ENCODE results near the gene GRIN2C. TPM values are rescaled to one million over a fixed set of nuclear protein-coding genes. Genes with fewer than 3 reads are reported as not detected.

GRIN2C gene
- total RNA-seq, 1 experiment from 2014 or later: 0.44 TPM

- Histone ChIP-seq H3K9me3 (ENCODE audit: control insufficient read depth, low read depth, low read length) (no peaks in the 10 kb centered on the region), H2BK5ac (ENCODE audit: insufficient read length, low read length) (no peak overlapping the region), H3K23me2 (ENCODE audit: insufficient read length, low read depth, low read length, poor library complexity, severe bottlenecking) (peaks cover 22% of the 10 kb centered on the region), H4K8ac (replicated peaks; ENCODE audit: insufficient read length, low read depth, low read length) (no peak overlapping the region), H4K91ac (ENCODE audit: insufficient read length, low read depth, low read length) (no peak overlapping the region), H3K23ac (ENCODE audit: insufficient read length, low read depth, low read length) (no peak overlapping the region), H3K27ac (ENCODE audit: insufficient read length, low read depth, low read length) (no peak overlapping the region), H2BK120ac (ENCODE audit: low read depth, low read length, poor library complexity, severe bottlenecking) (no peak overlapping the region), H3K9ac (ENCODE audit: extremely low read depth, insufficient read length, low read length) (no peak overlapping the region), H2AFZ (ENCODE audit: low read length) (no peak overlapping the region), H2BK20ac (ENCODE audit: low read depth, low read length, poor library complexity, severe bottlenecking) (no peak overlapping the region), H4K5ac (ENCODE audit: insufficient read length, low read depth, low read length) (no peak overlapping the region), H3K4ac (ENCODE audit: low read depth, low read length) (no peak overlapping the region), H3K4me2 (ENCODE audit: insufficient read depth, insufficient read length, low read length) (no peak overlapping the region), H3K56ac (ENCODE audit: insufficient read length, low read depth, low read length) (no peak overlapping the region), H3K18ac (ENCODE audit: insufficient read length, low read depth, low read length) (no peak overlapping the region), H4K20me1 (ENCODE audit: control insufficient read depth, insufficient read depth, insufficient read length) (no peaks in the 10 kb centered on the region), H3K4me1 (ENCODE audit: insufficient read depth, low read length) (0 out of 2 replicates have a peak, but pooled peaks cover 2% of the 10 kb centered on the region), H3K14ac (ENCODE audit: insufficient read depth, low read length) (no peak overlapping the region), H3K79me2 (ENCODE audit: insufficient read depth, low read length) (no peaks in the 10 kb centered on the region), H2BK15ac (ENCODE audit: low read depth, low read length) (no peak overlapping the region), H3K79me1 (ENCODE audit: insufficient read depth, low read depth, low read length, poor library complexity, severe bottlenecking) (no peaks in the 10 kb centered on the region), H3K27me3 (ENCODE audit: insufficient read depth, low read length) (peaks cover 53% of the 10 kb centered on the region), H2BK12ac (ENCODE audit: insufficient read length, low read depth, low read length) (no peak overlapping the region), H3T11ph (ENCODE audit: low read length) (no peak overlapping the region), H2AK5ac (ENCODE audit: insufficient read length, low read length) (no peak overlapping the region)
- H3K9me3 Mint-ChIP-seq: no peaks in the 10 kb centered on the region
- TF ChIP-seq CTCF (conservative IDR thresholded peaks at IDR 0.05): no peak
- no peak overlapping the region for H3K4me3 Mint-ChIP-seq
- no peak overlapping the region for H3K27ac Mint-ChIP-seq
- peaks cover 16 to 22% of the 10 kb centered on the region in 2 experiments for H3K4me1 Mint-ChIP-seq
- WGBS (ENCODE audit: extremely low coverage, insufficient read length, low lambda C conversion rate): 100% methylated on average over 1 of the region's 4 CpGs
- no peak for DNase-seq
- no peaks in the 10 kb centered on the region for H3K36me3 Mint-ChIP-seq (ENCODE audit: insufficient read depth in 1 of 3, low read depth in 3 of 3)
- H3K27me3 Mint-ChIP-seq (ENCODE audit: low read depth): peaks cover 92% of the 10 kb centered on the region
Observed at GRCh38 chr17:74857191-74857590, 2.5 kb downstream of the GRIN2C start.

All from H9 (cell line).